ENCODE data around the gene KDELR3.

- TF ChIP-seq CTCF (conservative IDR thresholded peaks at IDR 0.05; ENCODE audit: low read length) = no peak
- no peak for TF ChIP-seq EZH2phosphoT487 (IDR thresholded peaks at IDR 0.05; ENCODE audit: borderline replicate concordance, low read depth, low read length)
Measured at GRCh38 chr22:38440747-38441350, 27.0 kb upstream of the KDELR3 start.

All from OCI-LY7 (cell line).